GM13976 (cell line): ENCODE data around the gene MTURN.

Experiments used
- DNase-seq: peaks from one replicate; pipeline ENCODE4 v3.0.0; 2012; ENCODE audit warnings: low spot score
- CTCF ChIP-seq: IDR thresholded peaks from 2 replicates; pipeline ENCODE4 v1.5.1; 2012; ENCODE audit warnings: borderline replicate concordance, mild to moderate bottlenecking; ENCODE audit not compliant: insufficient read depth; ENCODE audit errors: extremely low read depth, missing control alignments, control extremely low read depth
- in situ Hi-C: fragments of 300-500 bp; cut with MboI; formaldehyde crosslinking; loops from one replicate; pipeline ENCODE4 v1.12.0; 2022; ENCODE audit warnings: low sequenced_read_pairs, mixed read lengths, inconsistent platforms; ENCODE audit not compliant: unreplicated experiment

MTURN gene

DNA sequence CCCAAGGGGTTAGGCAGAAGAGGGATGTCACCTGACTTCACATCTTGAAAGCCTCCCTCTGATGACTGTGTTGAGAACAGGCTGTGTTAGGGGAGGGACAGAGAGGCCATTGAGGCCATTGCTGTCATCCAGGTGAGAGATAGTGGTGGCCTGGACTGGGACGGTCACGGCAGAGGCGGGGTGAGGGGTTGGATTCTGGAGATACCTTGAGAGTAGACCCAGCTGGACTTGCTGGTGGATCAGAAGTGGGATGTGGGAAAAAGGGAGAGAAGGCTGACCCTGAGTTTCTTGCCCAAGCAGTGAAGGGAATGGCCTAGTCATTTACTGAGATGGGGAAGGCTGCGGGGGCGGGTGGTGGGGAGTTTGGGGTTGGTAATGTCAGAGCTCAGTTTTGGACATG is 13.6 kb downstream of the MTURN start:
- in situ Hi-C loops, result no loop called here
- no peak for TF ChIP-seq CTCF
- DNase-seq, result no peak

GRCh38 chr7:30148951-30149459 is 14.2 kb downstream of the MTURN start:
- in situ Hi-C loops, result no loop called here
- no peak for TF ChIP-seq CTCF
- DNase-seq, result no peak

DNA sequence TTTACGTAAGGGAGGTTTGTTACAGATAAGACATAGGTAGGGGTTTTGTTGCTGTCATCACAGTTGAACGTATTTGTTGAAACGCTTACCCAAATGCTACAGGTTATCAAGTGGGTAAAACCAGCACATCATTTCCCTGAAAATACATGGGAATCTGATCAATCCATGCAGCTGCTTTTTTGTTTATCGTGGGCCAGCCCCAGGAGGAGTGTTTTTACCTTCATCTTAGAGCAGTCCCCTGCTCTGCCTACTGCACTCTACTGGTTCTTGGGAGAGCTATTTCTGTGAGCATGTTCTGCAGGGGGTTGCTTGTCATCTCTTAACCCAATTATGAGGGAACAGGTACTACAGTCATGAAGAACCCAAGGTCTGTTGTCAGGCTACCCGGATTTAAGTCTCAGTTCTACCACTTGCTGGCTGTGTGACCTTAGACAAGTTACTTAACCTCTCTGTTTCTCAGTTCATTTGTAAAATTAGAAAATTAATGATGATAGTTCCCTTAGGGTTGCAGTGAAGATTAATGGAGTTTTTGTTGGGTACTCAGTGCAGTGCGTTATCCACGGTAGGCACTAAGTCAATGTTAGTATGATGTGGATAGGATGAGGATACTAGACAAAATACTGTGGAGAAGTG is 15.0 kb downstream of the MTURN start:
- no peak for DNase-seq
- TF ChIP-seq CTCF, result no peak
- in situ Hi-C loops, result loop anchor here (25.0 kb wide), 2 partner anchors 263 to 413 kb away; no protein-coding TSS in a partner anchor

GRCh38 chr7:30150711-30151110 is 15.9 kb downstream of the MTURN start:
- in situ Hi-C loops, result loop anchor here (25.0 kb wide), 2 partner anchors 262 to 412 kb away; no protein-coding TSS in a partner anchor
- TF ChIP-seq CTCF, result no peak
- no peak for DNase-seq

GRCh38 chr7:30154111-30154587 is 19.4 kb downstream of the MTURN start:
- no peak for TF ChIP-seq CTCF
- DNase-seq, result no peak
- in situ Hi-C loops, result loop anchor here (25.0 kb wide), 2 partner anchors 258 to 408 kb away; no protein-coding TSS in a partner anchor

GRCh38 chr7:30155481-30155880 is 20.7 kb downstream of the MTURN start:
- no peak for TF ChIP-seq CTCF
- in situ Hi-C loops, result loop anchor here (25.0 kb wide), 2 partner anchors 257 to 407 kb away; no protein-coding TSS in a partner anchor
- no peak for DNase-seq
